Fibroblast of pulmonary artery (primary cell): Measurements from ENCODE around the gene CNST.
"Not testable (repeated sequence)": the region's sequence is repeated elsewhere in the genome, so short reads cannot be mapped to it uniquely, and the experiment has no call there.

Experiments used
- DNase-seq: peaks from one replicate; pipeline ENCODE4 v3.0.0-alpha.2; 2010; ENCODE audit warnings: low read depth
- H3K4me3 ChIP-seq: replicated peaks from 2 replicates; pipeline ENCODE4 v1.5.1; 2011; ENCODE audit warnings: low read depth, mild to moderate bottlenecking, control low read depth, low read length, moderate library complexity
- TF ChIP-seq, protein P1 (sequence below): IDR thresholded peaks from 2 replicates; pipeline ENCODE4 v1.5.1; 2011; ENCODE audit warnings: mild to moderate bottlenecking, control low read depth, low read length, inconsistent platforms; ENCODE audit errors: missing control alignments

CNST gene

DNA sequence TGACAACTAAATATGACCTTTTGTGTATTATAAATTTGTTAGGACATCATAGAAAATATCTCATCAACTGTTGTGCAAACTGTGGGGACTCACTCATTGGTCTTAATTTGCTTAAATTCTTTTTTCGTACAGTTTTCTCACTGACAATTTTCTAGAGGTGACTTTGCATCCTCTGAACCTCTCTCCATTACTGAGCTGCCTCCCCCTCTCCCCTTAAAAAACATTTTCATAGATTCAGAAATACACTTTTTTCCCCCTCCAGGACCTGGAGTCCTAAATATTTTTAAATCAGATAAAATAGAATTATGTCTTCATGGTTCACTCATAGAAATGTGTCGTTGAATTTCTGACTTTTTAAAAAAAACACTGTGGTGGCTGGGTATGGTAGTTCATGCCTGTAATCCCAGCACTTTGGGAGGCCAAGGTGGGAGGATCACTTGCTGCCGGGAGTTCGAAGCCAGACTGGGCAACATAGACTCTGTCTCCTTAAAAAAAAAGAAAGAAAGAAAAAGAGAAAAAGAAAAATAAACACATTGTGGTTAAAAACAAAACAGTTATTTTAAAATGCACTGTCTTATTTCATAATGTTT is 1.5 kb downstream of the CNST start:
- no peak for DNase-seq
- peak overlapping the region; percentile 99 for H3K4me3 ChIP-seq
- TF ChIP-seq, protein P1, sequence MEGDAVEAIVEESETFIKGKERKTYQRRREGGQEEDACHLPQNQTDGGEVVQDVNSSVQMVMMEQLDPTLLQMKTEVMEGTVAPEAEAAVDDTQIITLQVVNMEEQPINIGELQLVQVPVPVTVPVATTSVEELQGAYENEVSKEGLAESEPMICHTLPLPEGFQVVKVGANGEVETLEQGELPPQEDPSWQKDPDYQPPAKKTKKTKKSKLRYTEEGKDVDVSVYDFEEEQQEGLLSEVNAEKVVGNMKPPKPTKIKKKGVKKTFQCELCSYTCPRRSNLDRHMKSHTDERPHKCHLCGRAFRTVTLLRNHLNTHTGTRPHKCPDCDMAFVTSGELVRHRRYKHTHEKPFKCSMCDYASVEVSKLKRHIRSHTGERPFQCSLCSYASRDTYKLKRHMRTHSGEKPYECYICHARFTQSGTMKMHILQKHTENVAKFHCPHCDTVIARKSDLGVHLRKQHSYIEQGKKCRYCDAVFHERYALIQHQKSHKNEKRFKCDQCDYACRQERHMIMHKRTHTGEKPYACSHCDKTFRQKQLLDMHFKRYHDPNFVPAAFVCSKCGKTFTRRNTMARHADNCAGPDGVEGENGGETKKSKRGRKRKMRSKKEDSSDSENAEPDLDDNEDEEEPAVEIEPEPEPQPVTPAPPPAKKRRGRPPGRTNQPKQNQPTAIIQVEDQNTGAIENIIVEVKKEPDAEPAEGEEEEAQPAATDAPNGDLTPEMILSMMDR: no peak

DNA sequence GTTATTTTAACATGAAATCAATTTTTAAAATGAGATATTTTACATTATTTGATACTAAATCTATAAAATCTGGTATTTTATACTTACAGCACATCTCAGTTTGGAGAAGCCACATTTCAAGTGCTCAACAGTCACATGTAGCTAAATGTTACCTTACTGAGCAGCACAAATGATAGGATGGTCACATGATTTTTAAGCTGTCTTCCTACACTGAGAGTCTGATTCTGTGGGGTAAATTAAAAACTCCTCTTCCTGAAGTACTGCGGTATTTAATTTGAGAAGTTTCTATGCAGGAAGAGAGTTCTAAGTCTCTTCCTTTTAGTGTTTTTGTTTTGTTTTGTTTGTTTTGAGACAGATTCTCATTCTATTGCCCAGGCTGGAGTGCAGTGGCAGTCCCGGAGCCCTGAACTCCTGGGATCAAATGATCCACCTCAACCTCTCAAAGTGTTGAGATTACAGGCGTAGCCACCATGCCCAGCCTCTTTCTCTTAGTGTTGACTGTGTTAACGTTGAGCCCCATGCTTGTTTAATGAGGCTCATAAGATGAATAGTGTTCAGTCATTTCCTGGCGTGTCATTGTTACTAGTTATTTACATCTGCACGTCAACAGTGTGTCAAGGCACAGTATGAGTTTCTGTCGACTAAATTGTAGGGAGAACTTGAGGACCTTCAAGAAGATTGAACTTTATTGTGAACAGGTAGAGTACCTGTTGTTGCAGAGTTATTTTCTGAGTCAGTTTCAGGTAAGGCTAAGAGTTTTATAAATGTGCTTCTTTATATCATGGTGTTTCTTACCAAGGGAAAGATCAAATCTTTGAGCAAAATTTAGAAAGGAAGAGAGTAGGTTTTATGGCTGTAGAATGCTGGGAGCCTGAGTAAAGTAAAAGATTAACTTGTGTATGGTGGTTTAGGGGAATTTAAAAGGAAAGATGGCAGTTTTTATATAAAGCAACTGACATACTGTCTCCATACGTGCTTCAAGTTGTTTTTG is 3.3 kb downstream of the CNST start:
- TF ChIP-seq, protein P1: no peak
- DNase-seq: peak; percentile 39
- no peak overlapping the region for H3K4me3 ChIP-seq

DNA sequence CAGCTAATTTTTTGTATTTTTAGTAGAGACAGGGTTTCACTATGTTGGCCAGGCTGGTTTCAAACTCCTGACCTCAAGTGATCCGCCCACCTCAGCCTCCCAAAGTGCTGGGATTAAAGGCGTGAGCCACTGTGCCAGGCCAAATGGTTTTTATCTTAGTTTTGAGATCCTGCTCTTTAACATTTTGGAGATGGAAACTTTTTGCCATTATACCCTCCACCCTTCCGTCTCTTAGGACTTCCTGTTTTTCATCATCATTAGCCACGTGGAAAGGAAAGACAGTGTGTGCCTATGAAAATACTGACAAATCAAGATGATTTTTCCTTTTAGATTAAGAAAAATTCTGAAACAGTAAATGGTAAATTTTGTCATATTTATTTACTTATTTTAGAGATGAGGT is 5.1 kb downstream of the CNST start:
- not testable (repeated sequence) for H3K4me3 ChIP-seq, DNase-seq

DNA sequence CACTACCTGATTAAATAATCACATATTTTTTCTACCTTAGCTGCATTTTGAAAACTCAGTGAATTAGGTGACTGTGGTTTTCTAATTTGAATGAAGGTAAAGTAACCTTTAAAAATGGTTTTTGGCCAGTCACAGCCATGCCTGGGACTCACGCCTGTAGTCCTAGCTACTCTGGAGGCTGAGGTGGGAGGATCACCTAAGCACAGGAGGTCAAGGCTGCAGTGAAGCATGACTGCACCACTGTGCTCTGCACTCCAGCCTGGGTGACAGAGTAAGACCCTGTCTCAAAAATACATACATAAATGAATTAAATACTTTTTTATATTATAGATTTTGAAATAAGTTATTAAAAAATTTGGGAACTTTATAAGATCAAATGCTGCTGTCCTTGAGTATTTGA is 5.7 kb downstream of the CNST start:
- H3K4me3 ChIP-seq: no peak overlapping the region

DNA sequence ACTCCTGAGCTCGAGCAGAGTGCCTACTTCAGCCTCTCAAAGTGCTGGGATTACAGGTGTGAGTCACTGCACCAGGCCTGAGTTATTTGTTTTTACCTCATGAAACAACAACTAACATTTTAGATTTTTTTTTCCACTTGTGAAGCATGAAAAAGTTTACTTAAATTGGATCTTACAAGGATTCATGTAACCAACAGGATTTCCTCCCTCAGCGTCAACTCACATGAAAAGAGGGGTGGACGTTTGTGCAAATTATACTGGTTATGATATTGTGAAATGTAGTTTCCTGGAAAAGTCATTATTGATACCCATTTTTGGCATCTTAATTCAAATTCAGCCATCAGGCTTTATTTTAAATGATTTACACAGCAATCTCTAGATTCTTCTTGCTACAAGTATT is 6.5 kb downstream of the CNST start:
- TF ChIP-seq, protein P1: no peak
- no peak for DNase-seq
- H3K4me3 ChIP-seq: no peak overlapping the region

More for the DNA sequence above, 5.7 kb downstream of the CNST start:
- TF ChIP-seq, protein P1: no peak
- no peak for DNase-seq

DNA sequence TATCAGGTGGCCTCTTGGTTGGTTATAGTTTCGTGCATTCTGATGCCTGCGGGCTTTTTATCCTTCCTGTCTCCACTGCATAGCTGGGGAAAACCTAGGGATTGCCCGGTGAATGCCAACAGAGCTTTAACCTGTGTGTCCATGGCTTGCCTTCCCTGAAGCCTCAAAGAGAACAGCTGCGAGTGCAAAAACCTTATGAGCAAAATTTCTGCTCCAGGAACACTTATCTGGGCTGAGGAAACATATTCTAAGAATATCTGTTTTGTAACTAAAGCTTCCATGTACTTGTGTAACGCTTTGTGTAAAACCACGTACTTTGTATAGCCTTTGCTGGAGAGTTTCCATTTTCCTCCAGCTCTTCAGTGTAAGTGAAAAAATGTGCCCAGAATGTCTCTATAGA is 7.2 kb downstream of the CNST start:
- DNase-seq: no peak
- TF ChIP-seq, protein P1: no peak
- H3K4me3 ChIP-seq: no peak overlapping the region

DNA sequence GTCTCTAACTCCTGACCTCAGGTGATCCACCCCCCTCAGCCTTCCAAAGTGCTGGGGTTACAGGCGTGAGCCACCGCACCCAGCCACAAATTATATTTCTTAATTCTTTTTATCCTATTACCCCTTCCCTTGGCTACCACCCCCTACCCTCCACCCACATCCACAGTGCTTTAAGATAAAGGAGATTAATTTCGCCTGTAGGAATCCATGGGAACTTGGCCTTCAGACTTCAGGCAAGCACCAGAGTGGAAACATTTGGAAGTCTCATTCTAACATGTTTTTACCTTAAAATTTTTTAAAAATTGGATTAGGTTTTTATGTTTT is 10.4 kb downstream of the CNST start:
- TF ChIP-seq, protein P1: no peak
- no peak for DNase-seq
- H3K4me3 ChIP-seq: no peak overlapping the region
